HG03060 (cell line): ENCODE results near the gene CENPB.
"Not testable (repeated sequence)": the region's sequence is repeated elsewhere in the genome, so short reads cannot be mapped to it uniquely, and the experiment has no call there.

Experiments
- ATAC-seq: cut with Tn5 transposase; IDR thresholded peaks from one replicate; pipeline ENCODE4 v1.9.1; 2021; ENCODE audit warnings: low read depth, moderate number of reproducible peaks; ENCODE audit not compliant: unreplicated experiment

Gene CENPB

GRCh38 chr20:3794701-3795420, 8.3 kb upstream of the CENPB start:
- ATAC-seq, result no peak

GRCh38 chr20:3794168-3794567, 7.6 kb upstream of the CENPB start:
- not testable (repeated sequence) for ATAC-seq

- ATAC-seq, result not testable (repeated sequence)
Observed at GRCh38 chr20:3789201-3789600, 2.7 kb upstream of the CENPB start.

GRCh38 chr20:3788685-3789155, 2.2 kb upstream of the CENPB start:
- ATAC-seq, result no peak

GRCh38 chr20:3787324-3788014, 929 bp upstream of the CENPB start:
- ATAC-seq, result no peak

GRCh38 chr20:3786126-3786484, 435 bp downstream of the CENPB start:
- no peak for ATAC-seq

- no peak for ATAC-seq
Observed at GRCh38 chr20:3785240-3786125, 1.1 kb downstream of the CENPB start.

- no peak for ATAC-seq
Observed at GRCh38 chr20:3784863-3785239, 1.7 kb downstream of the CENPB start.

- no peak for ATAC-seq
Observed at GRCh38 chr20:3784216-3784853, 2.2 kb downstream of the CENPB start.

GRCh38 chr20:3783511-3784195, 2.9 kb downstream of the CENPB start:
- no peak for ATAC-seq

GRCh38 chr20:3783068-3783489, 3.5 kb downstream of the CENPB start:
- no peak for ATAC-seq

- ATAC-seq, result no peak
Observed at GRCh38 chr20:3782597-3782996, 3.9 kb downstream of the CENPB start.

- ATAC-seq, result no peak
Observed at GRCh38 chr20:3781153-3781910, 5.2 kb downstream of the CENPB start, which contains the start of gene SPEF1. Gene SPEF1 (minus strand): TSS chr20:3781448. CDS start chr20:3781287, 161 bp downstream.

GRCh38 chr20:3778976-3779375, 7.6 kb downstream of the CENPB start:
- no peak for ATAC-seq

- no peak for ATAC-seq
Observed at GRCh38 chr20:3777716-3778629, 8.6 kb downstream of the CENPB start.

- no peak for ATAC-seq
Observed at GRCh38 chr20:3777381-3777715, 9.2 kb downstream of the CENPB start.

- no peak for ATAC-seq
Observed at GRCh38 chr20:3775457-3776108, 11.0 kb downstream of the CENPB start.

GRCh38 chr20:3771552-3772058, 14.9 kb downstream of the CENPB start:
- ATAC-seq, result no peak
